Measurements from ENCODE around the gene NOL3.
"Not testable (repeated sequence)": the region's sequence is repeated elsewhere in the genome, so short reads cannot be mapped to it uniquely, and the experiment has no call there.

The NOL3 gene

GRCh38 chr16:67170168-67170948, at the start of gene NOL3:
TSS of gene NOL3 (plus strand) at chr16:67170538.
- DNase-seq (ENCODE audit: low read depth), result no peak

DNA sequence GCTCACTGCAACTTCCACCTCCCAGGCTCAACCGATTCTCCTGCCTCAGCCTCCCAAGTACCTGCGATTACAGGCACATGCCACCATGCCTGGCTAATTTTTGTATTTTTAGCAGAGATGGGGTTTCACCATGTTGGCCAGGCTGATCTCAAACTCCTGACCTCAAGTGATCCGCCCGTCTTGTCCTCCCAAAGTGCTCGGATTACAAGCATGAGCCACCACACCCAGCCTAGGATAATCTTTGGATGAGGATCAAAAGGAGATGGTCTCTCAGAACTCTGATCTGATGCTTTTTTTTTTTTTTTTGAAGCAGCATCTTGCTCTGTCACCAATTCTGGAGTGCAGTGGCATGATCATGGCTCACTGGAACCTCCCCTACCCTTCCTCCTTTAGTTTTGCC, 47.5 kb upstream of the NOL3 start:
- DNase-seq (ENCODE audit: low read depth), result not testable (repeated sequence)

- DNase-seq (ENCODE audit: low read depth), result no peak
Measured at GRCh38 chr16:67128417-67128816, 41.9 kb upstream of the NOL3 start.

DNA sequence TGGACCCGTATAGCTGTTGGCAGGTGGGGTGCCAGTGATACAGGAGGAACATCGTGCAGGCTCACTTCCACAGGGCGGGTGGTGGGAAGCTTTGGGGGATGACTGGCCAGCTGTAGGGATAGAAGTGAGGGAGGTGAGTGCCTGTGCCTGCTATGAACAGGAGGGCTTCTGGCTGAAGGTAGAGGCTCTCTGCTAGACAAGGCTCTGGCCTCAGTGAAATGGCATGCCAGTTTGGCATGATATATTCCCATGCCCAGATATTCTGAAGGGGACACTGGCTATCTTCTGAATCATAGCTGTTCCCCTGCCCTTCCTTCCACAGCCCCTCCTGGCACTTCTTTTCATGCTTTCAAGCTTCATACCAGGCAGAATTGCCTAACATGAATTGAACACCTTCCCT, 41.5 kb upstream of the NOL3 start:
- DNase-seq (ENCODE audit: low read depth), result no peak

GRCh38 chr16:67129422-67129821, 40.9 kb upstream of the NOL3 start:
- DNase-seq (ENCODE audit: low read depth), result no peak

- no peak for DNase-seq (ENCODE audit: low read depth)
Measured at GRCh38 chr16:67137605-67138004, 32.7 kb upstream of the NOL3 start.

DNA sequence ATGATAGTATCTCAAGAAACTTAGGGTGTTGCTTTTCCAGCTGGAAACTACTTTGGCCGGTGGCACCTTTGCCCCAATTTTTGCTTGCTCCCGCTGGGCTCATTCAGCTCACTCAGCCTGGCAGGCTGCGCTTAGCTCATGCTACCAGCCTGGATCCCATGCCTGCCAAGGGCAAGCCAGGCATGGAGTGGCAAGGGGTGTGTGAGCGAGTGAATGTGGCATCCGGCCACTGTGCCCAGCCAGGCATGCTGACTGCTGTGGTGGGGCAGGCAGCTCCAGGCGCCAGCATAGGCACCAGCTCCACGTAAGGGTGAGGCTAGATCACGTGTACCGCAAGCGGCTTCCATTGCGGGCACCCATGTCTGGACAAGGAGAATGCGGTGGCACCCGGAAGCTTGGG, 28.9 kb upstream of the NOL3 start:
- DNase-seq (ENCODE audit: low read depth), result no peak

DNA sequence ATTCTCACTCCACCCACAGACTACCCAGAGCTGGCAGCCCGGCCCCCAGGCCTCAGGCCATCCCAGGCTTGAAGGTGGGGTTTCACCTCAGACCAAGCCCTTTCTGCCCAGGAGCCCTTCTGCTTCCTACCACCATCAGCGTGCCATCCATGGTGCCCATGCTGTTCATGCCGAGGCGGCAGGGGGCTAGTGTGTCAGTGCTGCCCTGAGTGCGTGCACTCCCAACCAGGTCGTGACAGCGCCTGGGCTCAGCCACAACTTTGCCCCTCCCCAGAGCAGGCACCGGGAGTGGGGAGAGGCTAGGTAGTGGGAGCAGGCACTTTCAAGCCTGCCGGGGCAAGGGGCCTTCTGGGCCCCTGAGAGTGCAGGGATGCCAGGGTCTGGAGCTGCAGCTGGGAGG, 28.0 kb upstream of the NOL3 start:
- no peak for DNase-seq (ENCODE audit: low read depth)

DNA sequence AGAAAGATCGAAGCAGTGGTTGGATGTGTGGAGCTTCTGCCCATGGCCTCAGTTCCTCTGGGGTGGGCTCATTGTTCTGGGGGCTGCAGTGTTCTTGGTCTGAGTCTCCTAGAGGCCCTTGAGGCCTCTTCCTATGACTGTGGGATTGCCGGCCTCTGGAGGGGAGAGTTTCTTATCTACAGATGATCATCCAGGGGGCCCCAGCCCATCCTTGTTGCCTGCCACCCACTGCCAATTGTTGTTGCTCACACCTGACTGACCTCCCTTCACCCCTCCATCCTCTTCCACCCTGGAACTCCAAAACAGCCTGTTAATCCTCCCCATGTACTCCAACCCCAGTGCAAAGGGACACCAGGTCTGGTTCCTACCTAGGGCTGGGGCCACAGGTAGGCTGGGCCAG, 25.4 kb upstream of the NOL3 start:
- no peak for DNase-seq (ENCODE audit: low read depth)

DNA sequence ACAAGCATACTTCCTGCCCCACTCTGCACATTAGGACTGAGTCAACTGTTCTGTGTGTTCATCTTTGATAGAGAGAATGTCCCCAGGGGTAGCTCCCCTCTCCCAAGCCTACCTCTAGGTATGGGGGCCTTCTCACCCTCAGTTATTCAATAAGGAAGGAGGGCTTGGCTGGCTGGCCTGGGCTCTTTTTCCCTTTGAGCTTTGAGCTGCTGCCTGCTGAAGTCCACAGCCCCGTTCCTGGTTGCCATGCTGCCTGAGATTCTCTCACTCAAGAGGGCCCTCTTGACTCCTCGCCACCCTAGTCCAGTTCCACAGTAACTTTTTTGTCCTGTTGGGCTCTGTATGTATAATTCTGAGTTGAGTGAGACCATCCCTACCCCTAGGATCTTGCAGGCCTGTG, 24.6 kb upstream of the NOL3 start:
- DNase-seq (ENCODE audit: low read depth), result no peak

GRCh38 chr16:67146523-67147357, 23.6 kb upstream of the NOL3 start:
- DNase-seq (ENCODE audit: low read depth), result no peak

DNA sequence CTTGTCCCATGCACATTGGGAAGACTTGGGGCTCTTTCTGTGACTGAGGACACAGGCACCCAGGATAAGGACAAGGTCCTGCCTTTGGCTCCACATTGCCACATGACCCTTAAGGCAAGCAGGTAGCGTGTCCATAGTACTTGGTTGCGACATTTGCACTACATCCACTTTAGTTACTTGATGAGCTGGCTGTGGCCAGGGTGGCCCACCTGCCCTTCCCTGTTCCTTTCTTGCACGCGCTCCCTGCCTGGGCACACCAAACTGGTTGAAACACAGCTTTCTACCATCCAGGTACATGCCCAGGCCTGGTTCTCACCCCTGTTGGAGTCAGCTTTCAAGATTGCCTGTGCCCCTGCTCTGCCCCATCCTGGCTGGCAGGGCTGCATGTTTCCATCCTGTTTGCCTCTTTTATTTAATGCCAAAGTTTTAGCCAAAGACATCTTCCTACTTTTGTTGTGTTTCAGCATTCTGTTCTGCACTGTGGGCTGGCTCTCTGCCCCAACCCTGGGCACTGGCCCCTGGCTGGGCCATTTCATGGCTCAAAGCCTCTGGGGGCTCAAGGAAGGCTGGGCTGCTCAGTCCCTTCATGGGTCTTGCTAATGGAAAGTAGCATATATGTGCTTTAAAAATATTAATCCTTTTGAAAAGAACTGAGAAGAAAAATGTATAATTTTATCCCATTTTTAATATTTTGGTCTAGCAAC, 22.7 kb upstream of the NOL3 start:
- no peak for DNase-seq (ENCODE audit: low read depth)

- no peak for DNase-seq (ENCODE audit: low read depth)
Measured at GRCh38 chr16:67148221-67148620, 22.1 kb upstream of the NOL3 start.

DNA sequence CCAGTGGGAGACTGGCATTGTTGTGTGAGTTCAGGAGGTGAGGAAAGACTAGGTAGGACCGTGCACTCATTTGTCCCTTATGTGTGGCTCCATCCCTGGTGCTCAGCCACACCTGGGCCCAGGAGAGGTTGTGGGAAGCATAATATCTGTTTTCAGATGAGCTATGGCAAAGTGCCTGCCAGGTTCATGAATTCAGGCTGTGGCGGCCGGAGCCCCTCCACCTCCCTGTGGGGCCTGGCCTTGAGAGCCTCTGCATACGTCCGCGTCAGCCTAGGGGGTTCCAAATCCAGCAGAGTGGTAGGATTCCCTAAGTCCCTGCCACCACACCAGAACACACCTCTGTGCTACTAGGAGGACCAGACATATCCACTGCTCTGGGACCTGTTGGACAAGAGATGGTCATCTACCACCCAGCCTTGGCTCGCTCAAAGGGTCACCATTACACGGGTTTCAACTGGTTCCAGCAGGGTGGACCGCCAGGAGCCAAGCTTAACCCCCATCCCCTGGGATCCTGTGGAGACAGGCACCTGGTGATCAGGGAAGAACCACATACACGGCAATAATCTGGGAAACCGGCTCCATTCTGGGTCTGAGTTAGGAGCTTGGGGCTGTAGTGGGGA, 21.6 kb upstream of the NOL3 start:
- no peak for DNase-seq (ENCODE audit: low read depth)

- DNase-seq (ENCODE audit: low read depth), result no peak
Measured at GRCh38 chr16:67149276-67150046, 20.9 kb upstream of the NOL3 start.

GRCh38 chr16:67150047-67150832, 20.1 kb upstream of the NOL3 start:
- DNase-seq (ENCODE audit: low read depth), result no peak

- DNase-seq (ENCODE audit: low read depth), result no peak
Measured at GRCh38 chr16:67150833-67151396, 19.4 kb upstream of the NOL3 start, which contains the start of gene B3GNT9. TSS of gene B3GNT9 (minus strand) at chr16:67150998. CDS start at chr16:67150485, 513 bp downstream.

DNA sequence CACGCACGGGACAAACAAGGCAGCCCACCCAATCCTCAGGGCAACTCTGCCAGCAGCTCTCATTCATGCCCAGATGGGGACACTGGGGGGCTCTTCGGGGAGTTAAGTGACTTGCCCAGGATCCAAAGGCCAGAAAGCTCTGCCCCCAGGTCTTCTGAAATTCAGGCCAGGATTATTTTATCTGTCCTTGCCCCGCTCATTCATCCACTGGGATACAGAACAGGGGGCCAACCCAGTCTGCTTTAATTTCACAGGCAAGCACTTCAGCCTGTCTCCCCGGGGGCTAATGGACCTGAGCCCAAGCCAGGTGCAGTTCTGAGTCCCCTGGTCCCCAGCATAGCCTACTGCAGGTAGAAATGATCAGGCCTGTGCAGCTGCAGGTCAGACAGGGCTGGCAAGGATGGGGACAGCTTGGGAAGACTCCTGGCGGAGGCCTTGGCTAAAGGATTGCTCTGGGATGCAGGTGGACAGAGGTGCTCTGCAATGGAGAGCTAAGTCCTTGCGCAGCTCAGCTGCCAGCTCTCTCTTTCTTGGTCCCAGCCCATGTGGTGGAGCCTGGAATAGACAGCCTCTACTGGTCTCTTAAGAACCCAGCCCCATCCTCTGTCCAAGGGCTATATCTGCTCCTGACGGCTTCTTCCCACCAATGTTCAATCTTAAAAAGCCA, 18.8 kb upstream of the NOL3 start:
- DNase-seq (ENCODE audit: low read depth), result no peak

- no peak for DNase-seq (ENCODE audit: low read depth)
Measured at GRCh38 chr16:67154578-67155294, 15.6 kb upstream of the NOL3 start.
